CD4-positive, alpha-beta T cell treated with Interleukin-15 for 4 hours (primary cell): Measurements from ENCODE around the gene RHEB.

Experiments
- DNase-seq: peaks from one replicate; pipeline ENCODE4 v3.0.0-alpha.2; 2020; ENCODE audit warnings: low spot score

Gene RHEB

DNA sequence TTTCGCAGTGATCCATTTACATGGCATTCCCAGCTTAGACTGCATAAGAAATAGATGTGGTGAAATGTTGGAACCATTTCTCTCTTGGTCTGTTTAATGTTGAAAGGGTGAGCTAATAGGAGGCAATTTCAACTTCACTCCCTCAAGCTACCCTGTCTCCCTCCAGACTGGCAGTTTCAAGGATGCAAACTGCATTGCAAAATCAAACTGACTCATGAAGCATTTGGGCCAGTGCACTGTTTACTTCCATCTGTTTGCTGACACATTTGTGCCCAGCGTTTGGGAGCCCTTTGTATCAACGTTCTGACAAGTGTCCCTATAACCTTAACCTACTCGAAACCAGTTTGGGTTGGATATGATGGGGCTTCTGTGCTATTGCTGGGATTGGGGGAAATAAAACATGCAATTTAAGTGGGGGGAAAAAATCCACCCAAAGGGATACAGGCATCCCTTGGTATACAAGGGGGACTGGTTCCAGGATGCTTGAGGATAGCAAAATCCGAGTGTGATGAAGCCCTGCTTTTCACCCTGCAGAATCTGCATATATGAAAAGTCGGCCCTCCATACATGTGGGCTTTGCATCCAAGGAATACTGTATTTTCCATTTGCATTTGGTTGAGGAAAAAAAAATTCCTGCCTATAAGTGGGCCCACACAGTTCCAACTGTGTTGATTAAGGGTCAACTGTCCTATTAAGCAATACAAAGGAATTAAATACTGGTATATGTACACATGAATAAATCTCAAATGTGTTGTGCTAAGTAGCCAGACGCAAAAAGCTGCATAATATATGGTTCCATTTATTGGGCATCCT is 15.6 kb downstream of the RHEB start:
- no peak for DNase-seq

DNA sequence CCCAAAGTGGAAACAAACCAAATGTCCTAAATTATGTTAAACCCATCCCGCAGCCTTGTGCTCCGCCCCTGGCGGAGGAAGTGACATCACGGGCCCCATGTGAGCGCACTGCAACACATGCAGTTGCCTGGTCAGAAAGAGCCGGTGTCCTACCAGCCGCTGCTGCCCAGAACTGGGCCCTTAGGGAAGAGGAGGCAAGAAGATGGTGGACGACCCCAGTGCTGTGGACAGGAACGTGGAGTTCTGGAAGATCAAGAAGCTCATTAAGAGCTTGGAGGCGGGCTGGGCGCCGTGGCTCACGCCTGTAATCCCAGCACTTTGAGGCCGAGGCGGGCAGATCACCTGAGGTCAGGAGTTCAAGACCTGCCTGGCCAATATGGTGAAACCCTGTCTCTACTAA is 18.0 kb downstream of the RHEB start:
- DNase-seq: no peak

DNA sequence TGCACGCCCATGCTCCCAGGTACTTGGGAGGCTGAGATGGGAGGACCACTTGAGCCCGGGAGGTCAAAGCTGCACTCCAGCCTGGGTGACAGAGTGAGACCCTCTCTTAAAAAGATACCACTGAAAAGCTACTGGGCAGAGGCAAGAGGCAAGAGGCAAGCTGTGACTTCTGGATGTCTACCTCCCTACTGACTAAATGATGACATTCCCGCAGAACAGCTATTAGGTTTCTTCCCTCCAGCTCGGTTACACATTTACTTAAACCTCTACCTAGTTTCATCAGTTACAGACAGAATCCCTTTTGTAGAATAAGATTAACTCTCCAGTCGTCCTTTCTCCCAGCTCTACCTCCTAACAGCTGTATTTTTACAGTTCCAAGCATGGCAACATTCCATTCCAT is 21.2 kb downstream of the RHEB start:
- DNase-seq: no peak

DNA sequence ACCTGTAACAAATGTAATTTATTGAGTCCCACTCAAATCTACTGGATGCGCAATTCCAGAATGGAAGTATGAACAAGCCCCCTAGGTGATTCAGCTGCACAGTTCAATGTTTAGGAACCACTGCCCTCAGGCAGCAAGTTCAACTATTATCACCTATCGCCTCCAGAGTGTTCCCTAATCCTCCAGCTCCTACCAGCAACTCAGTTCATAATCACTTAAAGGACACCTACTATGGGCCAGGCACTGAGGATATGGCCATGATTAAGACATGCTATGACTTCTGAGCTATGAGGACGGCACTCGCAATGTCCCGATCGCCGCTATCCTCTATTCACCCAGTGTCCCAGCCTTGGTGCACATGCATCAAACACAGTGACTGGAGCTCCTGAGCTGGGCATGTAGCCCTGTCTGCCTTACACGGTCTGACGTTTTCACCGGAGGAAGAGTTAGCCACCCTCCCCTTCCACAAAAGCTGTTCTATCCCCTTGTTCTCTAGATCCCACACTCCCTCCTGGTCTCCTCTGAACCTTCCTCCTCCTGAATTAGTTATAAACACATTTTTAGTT is 22.3 kb downstream of the RHEB start:
- no peak for DNase-seq

DNA sequence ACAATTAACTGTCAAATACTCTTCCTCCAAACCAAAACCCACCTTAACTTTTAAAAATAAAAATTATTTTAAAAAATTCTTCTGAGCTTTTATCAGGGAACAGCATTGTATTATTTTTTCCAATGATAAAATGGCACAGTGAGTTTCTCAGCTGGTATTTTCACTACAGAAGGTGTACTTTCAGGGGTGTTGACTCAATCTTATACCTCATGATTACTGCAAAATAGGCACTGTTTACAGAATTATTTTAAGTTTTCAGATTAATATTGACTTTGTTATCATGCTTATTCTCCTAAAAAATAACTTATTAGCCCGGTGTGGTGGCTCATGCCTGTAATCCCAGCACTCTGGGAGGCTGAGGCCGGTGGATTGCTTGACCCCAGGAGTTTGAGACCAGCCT is 24.3 kb downstream of the RHEB start:
- DNase-seq: no peak

DNA sequence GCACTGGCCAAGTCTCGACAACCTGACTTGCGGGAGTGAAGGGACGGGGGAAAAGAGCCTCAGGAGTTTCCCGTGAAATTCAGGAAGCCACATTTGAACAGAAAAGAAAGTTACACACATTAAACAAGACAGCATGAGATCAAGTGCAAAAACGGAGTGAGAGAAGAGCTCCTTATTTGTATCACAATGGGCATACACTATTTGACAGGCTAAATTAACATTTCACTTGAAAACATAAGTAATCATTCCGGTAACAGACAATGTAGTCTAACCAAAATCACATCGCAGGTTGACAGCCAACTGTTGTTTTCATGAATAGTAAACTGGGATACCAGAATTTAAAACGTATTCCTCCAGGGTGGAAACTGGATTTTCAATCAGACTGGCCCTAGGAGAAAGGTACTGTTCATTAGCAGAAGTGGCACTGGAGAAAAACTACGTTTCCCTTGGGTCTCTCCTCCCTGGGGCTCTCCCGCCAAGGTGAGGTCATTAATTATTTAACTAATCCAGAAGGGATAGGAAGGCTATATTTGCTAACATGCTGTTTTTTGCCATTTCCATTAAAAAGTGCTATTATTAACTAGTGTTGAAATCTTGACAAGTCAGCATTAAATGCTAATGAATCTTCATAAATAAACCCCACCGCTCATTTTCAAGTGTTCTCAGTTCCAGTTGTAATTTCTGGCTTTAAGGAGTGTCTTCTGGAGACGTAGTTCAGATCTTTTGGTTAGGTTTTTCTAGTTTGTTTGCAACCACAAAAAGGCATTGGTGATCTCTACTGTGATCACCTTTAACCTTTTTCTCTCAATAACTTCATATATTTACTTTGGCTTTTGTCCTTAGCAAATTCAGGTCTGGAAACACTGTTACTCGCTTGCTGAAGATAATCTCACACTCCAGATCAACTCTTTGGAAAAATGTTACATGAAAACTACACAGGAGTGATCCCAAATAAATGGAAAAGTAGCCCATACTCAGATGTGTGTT is 25.1 kb downstream of the RHEB start:
- no peak for DNase-seq

DNA sequence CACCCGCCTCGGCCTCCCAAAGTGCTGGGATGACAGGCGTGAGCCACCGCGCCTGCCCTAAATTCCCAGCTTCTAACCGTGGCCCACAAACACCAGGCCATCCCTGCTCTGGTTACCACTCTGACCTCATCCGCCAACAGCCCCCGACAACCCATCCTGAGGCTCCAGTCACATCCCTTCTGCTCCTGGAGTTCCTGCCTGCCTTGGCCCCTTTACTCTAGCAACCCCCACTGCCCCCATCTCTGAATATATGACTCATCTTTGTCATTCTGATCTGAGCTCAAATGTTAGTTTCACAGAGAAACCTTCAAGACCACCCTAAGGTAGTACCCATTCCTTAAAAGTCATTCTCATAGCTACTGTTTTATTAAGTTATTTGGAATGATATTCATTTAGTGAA is 26.6 kb downstream of the RHEB start:
- no peak for DNase-seq

DNA sequence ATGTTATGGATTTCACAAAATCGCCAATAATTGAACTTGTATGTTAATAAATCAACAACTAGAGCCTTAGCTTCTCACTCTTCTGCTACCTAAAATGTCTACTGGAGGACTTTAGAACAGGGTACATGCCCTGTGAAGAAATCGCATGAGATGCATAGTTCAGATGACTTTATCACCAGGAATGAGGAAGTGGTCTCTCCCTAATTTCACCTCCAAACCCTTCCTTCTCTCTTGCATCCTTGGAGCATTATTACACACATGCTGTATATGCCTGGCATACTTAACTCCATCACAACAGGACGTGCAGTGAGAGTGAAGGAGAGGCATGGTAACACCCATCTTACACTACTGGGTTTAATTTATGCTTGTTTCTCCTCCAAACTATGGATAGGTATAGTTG is 27.8 kb downstream of the RHEB start:
- DNase-seq: no peak

DNA sequence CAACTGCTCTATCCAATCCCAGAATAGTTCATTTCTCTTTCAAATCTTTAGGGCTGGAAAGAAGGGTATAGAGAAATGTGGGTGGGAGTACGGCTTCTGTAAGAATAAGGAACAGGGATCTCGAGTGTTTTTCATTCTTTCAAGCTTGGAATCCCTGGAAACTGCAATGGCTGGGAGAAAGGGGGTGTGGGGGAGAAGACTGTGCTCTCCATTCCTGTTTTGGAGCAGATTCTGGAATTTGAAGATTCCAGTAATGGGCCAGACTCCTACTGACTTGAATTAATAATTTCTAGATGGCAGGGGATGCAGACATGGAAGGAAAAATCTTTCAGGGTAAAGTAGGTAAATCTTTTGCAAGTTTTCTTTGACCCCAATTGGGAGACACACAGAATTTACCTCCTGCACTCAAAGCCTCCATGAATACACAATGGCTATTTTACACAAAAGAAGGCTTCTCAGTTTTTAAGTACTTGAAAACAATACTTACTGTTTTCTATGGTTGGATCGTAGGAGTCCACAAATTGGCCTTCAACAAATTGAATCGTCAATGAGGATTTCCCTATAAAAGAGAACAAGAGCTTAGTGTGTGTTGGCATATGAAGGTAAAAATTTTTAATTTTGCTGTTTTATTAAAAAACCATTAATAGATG is 29.1 kb downstream of the RHEB start:
- DNase-seq: no peak

DNA sequence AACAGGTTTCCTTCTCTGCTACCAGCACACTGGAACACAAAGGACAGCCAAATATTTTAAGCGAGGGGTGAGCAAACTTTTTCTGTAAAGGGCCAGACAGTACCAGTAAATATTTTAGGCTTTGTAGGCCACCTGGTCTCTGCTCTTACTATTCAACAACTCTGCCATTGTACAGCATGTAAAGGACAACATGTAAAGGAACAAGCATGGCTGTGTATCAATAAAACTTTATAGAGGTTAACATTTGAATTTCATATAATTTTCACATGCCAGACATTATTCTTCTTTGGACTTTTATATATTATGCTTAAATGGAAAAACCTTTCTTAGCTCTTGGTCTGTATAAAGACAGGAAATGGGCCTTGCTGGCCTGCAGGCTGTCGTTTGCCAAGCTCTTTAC is 30.2 kb downstream of the RHEB start:
- no peak for DNase-seq

DNA sequence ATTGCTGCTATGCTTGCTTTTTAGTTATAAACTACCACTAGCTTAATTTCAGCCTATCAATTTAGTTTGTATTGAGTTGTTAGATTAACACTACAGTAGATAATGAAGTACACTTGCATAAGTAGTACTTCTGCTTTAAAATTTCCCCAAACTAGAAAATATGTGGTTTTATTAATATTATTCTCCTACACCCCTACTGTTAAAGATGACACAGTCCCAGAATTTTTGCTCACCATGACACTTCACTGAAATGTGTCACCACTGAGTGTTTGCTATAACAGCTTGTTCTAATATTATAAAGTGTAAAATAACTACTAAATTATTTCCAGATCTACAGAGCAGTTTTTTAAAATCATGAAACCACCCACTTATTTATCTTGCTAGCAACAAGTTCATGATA is 31.6 kb downstream of the RHEB start:
- DNase-seq: no peak

DNA sequence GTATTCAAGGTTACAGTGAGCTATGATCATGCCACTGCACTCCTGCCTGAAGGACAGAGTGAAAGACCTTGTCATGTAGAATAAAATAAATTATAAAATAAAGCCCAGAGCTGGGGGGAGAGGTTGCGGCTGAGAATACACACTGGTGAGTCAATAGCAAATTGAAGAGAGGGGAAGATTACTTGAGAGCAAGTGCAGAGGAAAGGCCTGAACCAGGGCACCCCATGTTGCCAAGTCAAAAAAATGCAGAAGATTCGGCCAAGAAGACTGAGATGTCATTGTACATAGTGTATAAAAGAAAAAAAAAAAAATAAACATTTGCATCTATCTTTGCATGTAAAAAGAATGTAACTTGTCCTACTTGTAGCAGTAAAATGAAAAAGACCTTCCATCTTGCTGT is 32.5 kb downstream of the RHEB start:
- DNase-seq: no peak

DNA sequence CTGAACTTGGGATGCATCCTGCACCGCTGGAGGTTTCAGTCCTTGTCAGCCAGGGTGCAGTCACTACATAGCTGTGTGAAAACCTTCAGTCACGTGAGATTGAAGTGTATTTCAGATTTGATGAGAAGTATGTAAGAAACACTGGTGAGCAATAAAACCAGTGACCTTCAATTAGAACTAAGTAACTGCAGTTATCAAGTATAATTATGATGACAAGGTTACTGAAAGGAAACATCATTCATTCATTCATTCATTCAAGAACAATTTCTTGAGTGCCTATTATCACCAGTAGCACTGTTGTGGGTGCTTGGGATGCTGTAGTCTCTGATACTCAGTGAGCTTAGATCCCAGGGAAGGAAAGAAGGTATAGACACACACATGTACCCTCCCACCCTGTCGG is 33.6 kb downstream of the RHEB start:
- DNase-seq: no peak

DNA sequence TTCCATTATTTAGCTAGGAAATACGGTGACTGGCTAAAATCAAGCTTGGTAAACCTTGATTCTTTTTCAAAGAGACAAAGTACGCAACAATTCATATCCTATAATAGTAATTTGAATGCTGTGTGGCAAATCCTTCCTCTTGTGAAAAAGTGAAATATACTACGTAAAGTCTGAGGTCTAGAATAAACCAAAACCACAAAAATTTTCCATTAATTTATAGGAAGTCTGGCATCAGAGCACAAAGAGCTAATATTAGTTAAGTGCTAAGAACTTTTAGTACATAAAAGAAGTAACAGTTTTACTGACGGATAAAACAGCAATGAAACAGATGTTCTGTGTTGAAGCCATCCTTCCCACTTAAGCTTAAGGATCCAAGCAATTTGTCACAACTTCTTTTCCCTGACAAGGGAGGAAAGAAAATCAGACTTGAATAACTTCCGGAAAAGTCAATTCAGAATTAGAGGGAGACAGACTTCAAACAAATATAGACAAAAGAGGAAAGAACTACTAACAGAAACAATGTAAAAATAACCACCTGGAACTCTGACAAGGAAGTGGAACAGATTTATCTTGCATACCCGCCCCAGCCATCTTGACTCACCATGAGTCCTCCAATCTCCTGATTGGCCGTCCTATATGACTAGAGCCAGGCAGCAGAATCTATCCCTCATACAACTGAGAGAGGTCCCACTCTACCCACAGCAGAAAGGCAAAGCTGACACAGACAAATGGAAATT is 34.6 kb downstream of the RHEB start:
- DNase-seq: no peak

DNA sequence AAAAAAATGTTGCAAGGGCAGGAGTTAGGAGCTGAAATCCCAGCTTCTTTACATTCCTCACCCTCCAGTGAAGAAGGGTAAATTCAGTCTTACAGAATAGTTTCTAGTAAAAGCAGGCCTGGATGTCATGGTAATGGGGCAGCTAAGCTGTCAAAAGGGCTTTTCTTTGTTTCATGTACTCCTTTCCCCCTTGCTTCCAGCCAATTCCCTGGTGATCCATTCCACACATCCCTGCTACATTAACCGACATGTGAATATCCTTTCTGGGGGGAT is 36.0 kb downstream of the RHEB start:
- DNase-seq: no peak

DNA sequence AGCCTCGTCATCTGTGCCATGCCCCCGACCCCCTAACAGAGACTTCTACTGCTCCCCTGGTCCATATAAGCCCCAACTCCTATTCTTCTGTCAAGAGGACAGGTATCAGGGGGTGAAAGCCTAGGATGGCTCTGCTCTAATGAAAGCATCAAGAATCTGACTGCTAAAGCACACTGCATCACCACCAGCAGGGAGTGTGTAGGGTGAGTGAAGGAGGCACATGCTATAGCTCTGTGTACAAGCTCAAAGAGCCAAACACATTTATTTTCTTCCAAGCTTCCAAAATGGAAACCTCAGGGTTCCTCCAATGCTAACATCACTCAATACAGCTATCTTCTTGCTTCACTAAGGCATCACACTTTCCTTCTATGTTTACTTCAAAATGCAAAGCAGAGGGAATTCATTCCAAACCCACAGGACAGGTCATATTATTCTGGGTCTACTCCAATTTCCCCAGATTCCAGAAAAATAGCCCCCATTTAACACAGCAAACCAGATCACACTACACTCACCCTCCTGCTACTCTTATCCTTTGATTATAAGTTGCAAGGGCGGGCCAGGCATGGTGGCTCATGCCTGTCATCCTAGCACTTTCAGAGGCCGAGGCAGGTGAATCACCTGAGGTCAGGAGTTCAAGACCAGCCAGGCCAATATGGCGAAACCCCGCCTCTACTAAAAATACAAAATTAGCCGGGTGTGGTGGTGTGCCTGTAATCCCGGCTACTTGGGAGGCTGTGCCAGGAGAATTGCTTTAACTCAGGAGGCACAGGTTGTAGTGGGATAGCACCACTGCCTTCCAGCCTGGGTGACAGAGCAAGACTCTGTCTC is 36.6 kb downstream of the RHEB start:
- no peak for DNase-seq

DNA sequence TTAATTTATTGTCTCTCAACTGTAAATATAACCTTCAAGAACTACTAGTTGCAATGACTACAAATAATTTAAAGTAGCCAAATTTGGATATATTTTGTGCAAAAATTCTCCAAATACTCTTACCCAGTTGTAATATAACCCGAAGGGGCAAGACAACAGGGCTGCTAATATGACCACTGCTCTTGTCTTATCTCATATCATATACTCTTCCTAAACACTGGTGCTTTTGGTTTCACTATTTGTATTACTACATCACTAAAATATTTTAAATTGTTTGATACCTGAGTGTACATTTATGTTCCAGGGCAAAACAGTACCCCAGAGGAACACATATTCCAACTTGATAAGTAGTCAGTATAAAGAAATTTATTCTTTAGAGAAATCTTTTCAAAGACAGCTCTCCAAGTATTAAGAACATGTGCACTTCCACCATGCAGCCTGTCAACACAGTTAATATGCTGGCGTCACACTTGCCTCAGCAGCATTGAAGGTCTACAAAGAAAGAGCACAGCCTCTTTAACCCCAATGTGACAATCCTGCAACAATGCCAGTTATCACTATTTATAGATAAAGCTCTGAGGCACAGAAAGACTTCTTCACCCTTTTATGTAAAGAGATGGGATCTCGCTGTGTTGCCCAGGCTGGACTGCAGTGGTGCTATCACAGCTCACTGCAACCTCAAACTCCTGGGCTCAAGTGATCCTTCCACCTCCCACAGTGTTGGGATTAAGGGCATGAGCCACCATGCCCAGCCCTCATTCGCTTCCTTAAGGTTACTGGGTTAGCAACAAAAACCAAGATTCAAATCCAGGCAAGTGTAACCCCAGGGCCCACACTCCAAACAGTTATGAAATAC is 37.8 kb downstream of the RHEB start:
- no peak for DNase-seq

DNA sequence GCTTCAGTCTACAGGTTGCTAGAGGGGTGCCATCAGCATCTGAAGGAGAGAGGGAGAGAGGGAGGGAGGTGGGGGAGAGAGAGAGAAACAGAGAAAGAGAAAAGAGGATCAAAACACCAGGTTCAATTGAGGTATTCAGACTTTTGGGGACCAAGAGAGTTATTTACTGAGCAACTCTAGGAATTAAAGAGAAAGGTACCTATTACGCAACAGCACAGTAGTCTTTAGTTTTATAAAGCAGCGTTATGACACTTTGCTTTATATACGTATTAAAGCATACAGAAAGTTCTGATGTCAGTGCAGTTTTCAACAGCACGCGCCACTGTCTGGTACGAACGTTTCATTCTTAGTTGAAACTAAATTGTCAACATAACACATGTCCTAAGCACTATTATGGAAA is 41.8 kb downstream of the RHEB start:
- no peak for DNase-seq

DNA sequence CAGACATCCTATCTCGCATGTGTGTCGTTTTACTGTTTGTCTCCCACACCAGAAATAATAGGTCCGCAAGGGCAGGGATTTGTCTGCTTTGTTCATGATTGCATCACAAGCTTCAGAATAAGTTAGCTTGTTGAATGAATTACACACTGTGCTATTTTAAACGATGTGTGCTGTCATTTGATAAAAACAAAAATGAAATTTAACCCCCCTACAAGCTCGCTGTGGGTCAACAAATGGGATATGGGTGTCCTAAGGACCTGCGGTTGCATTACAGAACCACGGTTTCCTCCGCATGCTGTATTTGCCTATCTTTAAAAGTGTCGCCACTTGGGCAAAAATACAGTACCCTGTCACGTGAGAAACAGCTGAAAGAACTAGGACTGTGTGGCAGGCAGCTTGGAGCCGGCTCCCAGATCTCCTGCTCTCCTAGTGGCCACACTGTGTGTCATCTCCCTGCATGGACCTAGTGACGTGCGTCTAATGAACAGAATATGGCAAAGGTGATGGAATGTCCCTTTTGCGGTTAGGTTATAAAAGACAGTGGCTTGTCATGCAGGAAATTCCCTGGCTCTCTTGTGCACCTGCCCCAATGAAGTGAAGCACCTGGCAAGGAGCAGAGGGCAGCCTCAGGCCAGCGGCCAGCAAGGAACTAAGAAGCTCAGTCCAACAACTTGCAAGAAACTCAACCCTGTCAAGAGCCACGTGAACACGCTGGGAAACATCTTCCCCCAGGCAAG is 46.9 kb downstream of the RHEB start:
- DNase-seq: no peak
